ENCODE results near the gene P2RX2.

P2RX2 gene

DNA sequence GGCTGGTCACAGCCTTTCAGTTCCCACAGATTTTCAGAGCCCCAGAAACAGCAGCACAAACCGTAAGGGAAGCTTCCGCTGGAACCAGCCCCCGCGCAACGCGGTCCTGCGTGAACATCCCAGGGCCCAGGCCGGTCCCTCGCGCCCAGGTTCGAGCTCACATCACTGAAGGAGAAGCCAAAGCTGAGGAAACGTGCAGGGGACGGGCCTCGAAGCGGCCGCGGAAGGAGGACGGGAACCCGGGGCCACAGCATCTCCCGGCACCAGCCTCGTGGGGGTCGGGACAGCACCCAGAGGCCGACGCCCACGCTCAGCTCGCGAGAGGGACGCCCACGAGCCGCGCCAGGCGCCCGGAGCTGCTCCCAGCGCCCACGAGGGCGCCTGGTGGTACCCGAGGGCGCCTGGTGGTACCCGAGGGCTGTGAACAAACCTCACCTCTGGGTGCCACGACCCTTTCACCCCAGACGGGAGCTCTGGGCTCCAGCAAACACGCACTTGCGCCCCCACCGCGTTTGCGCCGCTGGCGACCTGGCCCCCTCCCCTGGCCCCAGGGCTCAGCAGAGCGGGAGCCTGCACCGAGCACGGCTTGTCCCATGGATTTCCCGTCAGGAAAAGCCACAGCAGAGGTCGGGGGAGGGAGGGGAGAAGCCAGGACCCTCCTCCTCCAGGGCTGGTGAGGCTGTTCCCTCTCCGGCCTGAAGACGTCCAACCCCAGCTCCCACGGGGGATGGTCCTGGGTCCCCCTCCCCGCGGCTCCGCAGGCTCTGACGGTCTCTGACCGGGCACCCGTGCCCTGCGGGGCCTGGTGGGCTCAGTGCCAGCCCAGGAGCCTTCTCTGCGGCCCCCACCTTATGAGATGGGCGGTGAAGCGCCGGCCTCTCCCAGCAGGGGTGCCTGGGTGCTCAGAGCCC lies 15.1 kb upstream of the P2RX2 start:
- DNase-seq: no peak

- no peak for DNase-seq
These were observed 14.4 kb upstream of the P2RX2 start for GRCh38 chr12:132604151-132604618.

DNA sequence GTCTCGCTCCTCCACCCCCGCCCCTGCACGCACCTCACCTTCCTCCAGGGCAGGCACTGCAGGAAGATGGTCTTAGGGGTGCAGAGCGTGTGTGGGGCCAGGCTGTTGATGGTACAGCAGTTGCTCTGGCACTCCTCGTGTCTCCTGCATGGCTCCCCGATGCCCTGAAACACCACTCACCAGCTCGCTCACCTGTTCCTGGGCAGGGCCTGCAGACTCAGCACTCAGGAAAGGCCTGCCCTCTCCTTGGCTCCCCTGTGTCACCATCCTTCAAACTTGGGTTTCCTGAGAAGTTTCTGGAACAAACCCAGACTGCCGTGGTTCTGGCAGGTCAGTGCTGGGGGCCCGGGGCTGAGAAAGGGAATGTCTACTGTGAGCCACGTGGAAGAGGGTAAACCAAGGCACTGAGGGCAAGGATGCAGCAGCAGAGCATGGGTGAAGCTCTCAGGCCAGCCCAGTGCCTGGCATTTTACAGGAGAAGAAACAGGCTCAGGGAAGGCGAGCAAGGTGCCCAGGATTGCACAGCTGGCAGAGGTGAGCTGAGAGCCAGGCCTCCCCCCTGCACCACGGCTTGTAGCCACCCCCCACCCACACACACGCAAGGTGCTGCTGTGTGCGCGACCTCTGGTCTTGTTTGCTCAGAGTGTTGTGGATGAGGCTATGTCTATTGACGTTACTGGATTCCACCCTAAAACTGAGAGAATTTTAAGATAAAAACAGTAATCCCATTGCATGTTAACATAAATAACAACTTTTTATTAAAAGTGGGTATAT lies 13.7 kb upstream of the P2RX2 start:
- no peak for DNase-seq

DNA sequence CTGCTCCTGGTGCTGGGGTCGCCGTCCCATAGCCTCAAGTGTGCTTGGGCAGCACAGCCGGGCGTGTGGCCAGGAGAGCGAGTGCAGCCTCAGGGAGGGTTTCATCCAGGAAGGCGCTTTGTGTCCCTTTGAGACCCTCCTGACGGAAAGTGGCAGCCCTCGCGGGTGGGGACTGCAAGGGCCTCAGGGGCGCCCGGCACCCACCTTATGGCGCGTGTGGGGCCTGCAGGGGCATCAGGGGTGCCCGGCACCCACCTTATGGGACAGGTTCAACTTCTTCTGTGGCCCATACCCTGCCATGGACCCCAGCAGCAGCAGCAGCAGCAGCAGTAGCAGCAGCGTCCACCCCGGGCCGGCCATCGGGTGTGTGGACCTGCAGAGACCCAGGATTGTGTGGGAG lies 12.7 kb upstream of the P2RX2 start:
- no peak for DNase-seq

DNA sequence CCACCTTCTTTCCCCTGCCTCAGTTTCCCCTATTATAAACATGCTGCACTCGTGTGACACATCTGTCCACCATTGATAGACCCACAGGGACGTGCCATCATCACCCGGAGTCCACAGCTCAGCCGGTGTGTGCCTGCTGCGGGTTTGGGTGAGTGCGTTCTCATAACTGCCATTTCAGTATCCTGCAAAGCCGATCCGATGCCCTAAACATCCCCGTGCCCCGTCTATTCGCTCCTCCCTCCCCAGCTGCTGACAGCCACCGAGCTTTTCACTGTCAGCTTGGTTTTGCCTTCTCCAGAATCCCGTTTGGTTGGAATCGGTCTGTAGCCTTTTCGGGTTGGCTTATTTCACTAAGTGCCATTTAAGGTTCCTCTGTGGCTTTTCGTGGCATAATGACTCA lies 12.1 kb upstream of the P2RX2 start:
- DNase-seq: no peak

GRCh38 chr12:132606927-132607326 lies 11.6 kb upstream of the P2RX2 start:
- DNase-seq: no peak

- DNase-seq: no peak
These were observed 10.1 kb upstream of the P2RX2 start for GRCh38 chr12:132608231-132609171.

DNA sequence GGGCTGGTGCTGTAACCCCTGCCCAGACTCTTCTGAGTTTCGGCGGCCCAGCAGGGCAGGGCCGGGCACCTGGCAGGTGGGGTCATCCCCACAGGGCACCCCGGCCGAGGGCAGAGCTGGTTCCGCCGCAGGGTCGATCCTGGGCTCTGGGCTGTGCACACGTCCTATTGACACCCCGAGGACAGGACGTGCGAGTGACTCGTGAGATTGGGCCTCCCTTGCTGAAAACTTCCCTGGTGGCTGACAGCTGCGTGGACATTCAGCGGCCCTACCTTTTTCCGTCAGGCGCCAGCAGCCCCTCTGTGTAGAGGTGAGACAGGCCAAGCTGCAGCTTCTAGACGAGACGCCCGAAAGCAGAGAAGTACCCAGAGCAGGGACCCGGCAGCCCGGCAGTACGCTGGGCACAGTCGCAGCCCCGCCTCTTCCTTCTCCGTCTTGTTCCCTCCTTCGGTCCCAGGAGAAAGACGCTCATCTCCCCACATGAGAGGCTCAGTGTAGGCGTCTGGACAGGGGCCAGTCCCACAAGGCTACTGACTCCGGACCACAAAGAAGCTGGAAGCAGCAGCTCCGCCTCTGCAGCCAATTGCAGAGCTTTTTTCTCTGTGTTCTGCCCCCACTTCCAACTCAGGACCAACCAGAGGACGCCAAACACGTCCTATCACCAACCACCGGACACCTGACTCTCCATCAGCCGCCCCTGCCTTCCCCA lies 8.4 kb upstream of the P2RX2 start, which contains the start of gene LRCOL1:
TSS of gene LRCOL1 (minus strand) at position 532 of the 709 bp plus-strand sequence. CDS start 4,331 bp downstream, outside the sequence.
- DNase-seq: no peak

DNA sequence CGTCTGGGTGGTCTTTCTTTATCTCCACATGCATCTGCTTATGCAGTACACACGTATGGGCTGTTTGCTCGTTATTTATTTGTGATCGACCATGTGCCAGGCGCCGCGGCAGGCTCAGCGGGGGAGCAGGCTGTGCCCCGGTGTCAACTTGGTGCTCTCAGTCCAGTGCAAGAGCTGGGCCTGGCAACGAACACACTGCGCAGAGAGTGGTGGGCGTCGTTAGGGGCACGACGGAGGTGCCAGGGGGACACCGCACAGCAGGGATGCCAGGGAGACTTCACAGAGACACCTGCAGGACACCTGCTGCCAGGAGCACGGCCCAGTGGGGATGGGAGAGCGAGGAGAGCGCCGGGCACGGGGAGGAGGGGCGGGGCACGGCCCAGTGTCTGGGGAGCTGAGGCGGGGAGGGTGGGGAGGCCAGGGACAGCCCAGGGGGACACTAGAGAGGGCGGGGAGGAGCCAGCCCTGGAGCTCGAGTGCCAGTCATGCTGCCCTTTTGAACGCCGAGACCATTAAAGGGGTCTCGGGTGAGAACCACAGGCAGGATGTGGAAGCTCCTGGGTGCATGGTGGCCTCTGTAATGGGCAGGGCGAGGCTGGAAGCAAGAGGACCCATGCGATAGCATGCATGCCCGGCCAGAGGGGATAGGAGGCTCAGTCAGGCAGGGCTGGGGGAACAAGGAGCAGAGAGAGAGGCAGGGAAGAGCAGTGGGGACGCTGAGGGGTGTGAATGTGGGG lies 7.5 kb upstream of the P2RX2 start:
- no peak for DNase-seq

GRCh38 chr12:132611620-132612019 lies 7.0 kb upstream of the P2RX2 start:
- no peak for DNase-seq

GRCh38 chr12:132614029-132614428 lies 4.5 kb upstream of the P2RX2 start:
- DNase-seq: no peak

GRCh38 chr12:132614861-132615578 lies 3.6 kb upstream of the P2RX2 start:
- DNase-seq: peak; percentile 75 to 81

DNA sequence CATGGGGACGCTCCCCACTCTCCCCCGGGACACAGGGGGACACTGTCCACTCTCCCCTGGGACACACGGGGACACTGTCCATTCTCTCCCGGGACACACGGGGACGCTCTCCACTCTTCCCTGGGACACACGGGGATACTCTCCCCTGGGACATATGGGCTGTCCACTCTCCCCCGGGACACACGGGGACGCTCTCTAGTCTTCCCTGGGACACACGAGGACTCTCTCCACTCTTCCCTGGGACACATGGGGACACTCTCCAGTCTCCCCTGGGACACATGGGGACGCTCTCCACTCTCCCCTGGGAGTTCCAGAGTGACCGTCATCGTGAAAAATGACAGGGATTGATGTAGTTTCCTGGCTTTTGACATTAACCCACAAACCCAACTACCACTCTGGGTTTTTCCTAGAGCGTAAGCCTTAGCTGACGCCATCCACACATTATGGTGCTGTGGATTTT lies 3.0 kb upstream of the P2RX2 start:
- DNase-seq: no peak

DNA sequence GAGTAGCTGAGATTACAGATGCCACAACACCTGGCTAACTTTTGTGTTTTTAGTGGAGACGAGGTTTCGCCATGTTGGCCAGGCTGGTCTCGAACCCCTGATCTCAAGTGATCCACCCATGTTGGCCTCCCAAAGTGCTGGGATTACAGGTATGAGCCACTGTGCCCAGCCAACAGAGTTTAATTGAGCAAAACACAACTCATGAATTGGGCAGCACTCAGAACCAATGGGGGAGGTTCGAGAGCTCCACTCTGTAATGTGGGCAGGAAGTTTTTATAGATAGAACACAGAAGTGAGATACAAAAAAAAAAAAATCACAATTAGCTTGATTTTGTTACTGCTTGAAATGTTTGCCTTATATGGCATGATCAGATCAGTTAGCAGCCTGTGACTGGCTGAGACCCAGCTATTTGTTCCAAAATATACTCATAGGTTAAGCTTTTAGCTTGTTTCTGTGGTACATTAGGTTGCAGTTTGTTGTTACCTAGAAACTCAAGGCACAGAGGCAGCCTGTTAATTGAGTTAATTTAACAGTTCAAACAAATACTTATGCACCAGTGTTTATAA lies 1.4 kb upstream of the P2RX2 start:
- no peak for DNase-seq

GRCh38 chr12:132617822-132618682 lies 524 bp upstream of the P2RX2 start:
- DNase-seq: no peak

DNA sequence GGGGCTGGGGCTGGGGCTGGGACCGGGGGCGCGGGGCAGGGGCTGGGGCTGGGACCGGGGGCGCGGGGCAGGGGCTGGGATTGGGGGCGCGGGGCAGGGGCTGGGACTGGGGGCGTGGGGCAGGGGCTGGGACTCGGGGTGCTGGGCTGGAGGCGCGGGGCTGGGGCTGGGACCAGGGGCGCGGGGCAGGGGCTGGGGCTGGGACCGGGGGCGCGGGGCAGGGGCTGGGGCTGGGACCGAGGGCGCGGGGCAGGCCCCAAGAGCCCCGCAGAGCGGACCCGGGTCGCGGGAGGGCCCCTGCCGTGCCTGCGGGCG lies 452 bp downstream of the P2RX2 start:
- DNase-seq: no peak

DNA sequence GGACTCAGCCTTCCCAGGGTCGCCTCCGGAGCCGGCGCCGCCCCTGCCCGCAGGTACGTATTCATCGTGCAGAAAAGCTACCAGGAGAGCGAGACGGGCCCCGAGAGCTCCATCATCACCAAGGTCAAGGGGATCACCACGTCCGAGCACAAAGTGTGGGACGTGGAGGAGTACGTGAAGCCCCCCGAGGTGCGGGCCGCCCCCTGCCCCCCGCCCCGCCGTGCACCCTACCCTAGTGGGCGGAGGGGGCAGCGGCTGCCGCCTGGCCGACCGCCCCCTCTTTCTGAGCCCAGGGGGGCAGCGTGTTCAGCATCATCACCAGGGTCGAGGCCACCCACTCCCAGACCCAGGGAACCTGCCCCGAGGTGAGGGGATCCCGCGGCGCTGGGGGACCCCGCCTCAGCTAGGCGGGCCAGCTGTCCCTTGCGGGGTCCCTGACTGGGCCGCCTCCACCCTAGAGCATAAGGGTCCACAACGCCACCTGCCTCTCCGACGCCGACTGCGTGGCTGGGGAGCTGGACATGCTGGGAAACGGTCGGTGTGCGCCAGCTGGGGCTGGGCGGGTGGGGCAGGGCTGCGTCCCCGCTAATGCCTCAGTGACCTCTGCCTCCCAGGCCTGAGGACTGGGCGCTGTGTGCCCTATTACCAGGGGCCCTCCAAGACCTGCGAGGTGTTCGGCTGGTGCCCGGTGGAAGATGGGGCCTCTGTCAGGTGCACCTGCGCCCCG lies 973 bp downstream of the P2RX2 start:
- DNase-seq: no peak

- DNase-seq: no peak
These were observed 1.7 kb downstream of the P2RX2 start for GRCh38 chr12:132620113-132620898.
